PC-3 (cell line): ENCODE measurements around the gene APOA1.

ENCODE experiments used
- EZH2 ChIP-seq: fragments of 300-600 bp; sonication (generic); IDR thresholded peaks from one replicate; pipeline ENCODE4 v1.6.1; 2017; ENCODE audit warnings: antibody characterized with exemption, mild to moderate bottlenecking, low read length; ENCODE audit not compliant: unreplicated experiment
- TF ChIP-seq, protein P1 (sequence below): fragments of 300-600 bp; sonication (generic); conservative IDR thresholded peaks from 2 replicates; pipeline ENCODE4 v1.5.1; 2017; ENCODE audit warnings: antibody characterized with exemption, low read depth, mild to moderate bottlenecking, low read length

GRCh38 chr11:116791002-116791812 lies 46.2 kb downstream of the APOA1 start:
- TF ChIP-seq, protein P1, sequence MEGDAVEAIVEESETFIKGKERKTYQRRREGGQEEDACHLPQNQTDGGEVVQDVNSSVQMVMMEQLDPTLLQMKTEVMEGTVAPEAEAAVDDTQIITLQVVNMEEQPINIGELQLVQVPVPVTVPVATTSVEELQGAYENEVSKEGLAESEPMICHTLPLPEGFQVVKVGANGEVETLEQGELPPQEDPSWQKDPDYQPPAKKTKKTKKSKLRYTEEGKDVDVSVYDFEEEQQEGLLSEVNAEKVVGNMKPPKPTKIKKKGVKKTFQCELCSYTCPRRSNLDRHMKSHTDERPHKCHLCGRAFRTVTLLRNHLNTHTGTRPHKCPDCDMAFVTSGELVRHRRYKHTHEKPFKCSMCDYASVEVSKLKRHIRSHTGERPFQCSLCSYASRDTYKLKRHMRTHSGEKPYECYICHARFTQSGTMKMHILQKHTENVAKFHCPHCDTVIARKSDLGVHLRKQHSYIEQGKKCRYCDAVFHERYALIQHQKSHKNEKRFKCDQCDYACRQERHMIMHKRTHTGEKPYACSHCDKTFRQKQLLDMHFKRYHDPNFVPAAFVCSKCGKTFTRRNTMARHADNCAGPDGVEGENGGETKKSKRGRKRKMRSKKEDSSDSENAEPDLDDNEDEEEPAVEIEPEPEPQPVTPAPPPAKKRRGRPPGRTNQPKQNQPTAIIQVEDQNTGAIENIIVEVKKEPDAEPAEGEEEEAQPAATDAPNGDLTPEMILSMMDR: peak; percentile 82
- TF ChIP-seq EZH2: no peak
